ENCODE results near the gene CLIC6.

GRCh38 chr21:34653522-34653921 is 15.3 kb upstream of the CLIC6 start:
- TF ChIP-seq, protein P1, sequence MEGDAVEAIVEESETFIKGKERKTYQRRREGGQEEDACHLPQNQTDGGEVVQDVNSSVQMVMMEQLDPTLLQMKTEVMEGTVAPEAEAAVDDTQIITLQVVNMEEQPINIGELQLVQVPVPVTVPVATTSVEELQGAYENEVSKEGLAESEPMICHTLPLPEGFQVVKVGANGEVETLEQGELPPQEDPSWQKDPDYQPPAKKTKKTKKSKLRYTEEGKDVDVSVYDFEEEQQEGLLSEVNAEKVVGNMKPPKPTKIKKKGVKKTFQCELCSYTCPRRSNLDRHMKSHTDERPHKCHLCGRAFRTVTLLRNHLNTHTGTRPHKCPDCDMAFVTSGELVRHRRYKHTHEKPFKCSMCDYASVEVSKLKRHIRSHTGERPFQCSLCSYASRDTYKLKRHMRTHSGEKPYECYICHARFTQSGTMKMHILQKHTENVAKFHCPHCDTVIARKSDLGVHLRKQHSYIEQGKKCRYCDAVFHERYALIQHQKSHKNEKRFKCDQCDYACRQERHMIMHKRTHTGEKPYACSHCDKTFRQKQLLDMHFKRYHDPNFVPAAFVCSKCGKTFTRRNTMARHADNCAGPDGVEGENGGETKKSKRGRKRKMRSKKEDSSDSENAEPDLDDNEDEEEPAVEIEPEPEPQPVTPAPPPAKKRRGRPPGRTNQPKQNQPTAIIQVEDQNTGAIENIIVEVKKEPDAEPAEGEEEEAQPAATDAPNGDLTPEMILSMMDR (IDR thresholded peaks at IDR 0.05): no peak
- no peak for TF ChIP-seq POLR2A (IDR thresholded peaks at IDR 0.05)
